HepG2 (cell line): ENCODE results near the gene SFXN5. TPM values are rescaled to one million over a fixed set of nuclear protein-coding genes. Genes with fewer than 3 reads are reported as not detected.

ENCODE experiments used
- ARID5B ChIP-seq: IDR thresholded peaks from 2 replicates; pipeline ENCODE4 v1.4.0; 2020; ENCODE audit warnings: mild to moderate bottlenecking, missing genetic modification reagents
- ERF ChIP-seq: IDR thresholded peaks from 2 replicates; pipeline ENCODE4 v1.6.1; 2018; ENCODE audit warnings: missing biosample characterization, missing genetic modification reagents
- ETS1 ChIP-seq: sonication (generic); formaldehyde crosslinking; IDR thresholded peaks from 2 replicates; pipeline ENCODE4 v1.4.0; 2020; ENCODE audit warnings: missing genetic modification reagents
- FOXA3 ChIP-seq: IDR thresholded peaks from 2 replicates; pipeline ENCODE4 v1.6.1; 2016; ENCODE audit warnings: missing genetic modification reagents, missing compliant biosample characterization
- FOXC1 ChIP-seq: sonication (generic); formaldehyde crosslinking; IDR thresholded peaks from 2 replicates; pipeline ENCODE4 v1.8.0; 2022; ENCODE audit warnings: mild to moderate bottlenecking, missing genetic modification reagents, borderline replicate concordance
- IRF9 ChIP-seq: sonication (generic); formaldehyde crosslinking; IDR thresholded peaks from 2 replicates; pipeline ENCODE4 v1.8.0; 2022; ENCODE audit warnings: missing genetic modification reagents, mild to moderate bottlenecking, borderline replicate concordance
- MXD3 ChIP-seq: IDR thresholded peaks from 2 replicates; pipeline ENCODE4 v1.6.1; 2016; ENCODE audit warnings: mild to moderate bottlenecking, missing biosample characterization, missing genetic modification reagents
- PITX1 ChIP-seq: sonication (generic); formaldehyde crosslinking; IDR thresholded peaks from 2 replicates; pipeline ENCODE4 v1.5.1; 2020; ENCODE audit warnings: mild to moderate bottlenecking, missing genetic modification reagents
- PPARG ChIP-seq: conservative IDR thresholded peaks from 2 replicates; pipeline ENCODE4 v1.6.1; 2016; ENCODE audit warnings: missing biosample characterization, missing genetic modification reagents
- SP140L ChIP-seq: sonication (generic); formaldehyde crosslinking; IDR thresholded peaks from 2 replicates; pipeline ENCODE4 v1.4.0; 2020; ENCODE audit warnings: missing genetic modification reagents, borderline replicate concordance
- THRA ChIP-seq: sonication (generic); formaldehyde crosslinking; IDR thresholded peaks from 2 replicates; pipeline ENCODE4 v1.4.0; 2020; ENCODE audit warnings: missing genetic modification reagents, borderline replicate concordance
- UBTF ChIP-seq: sonication (generic); formaldehyde crosslinking; IDR thresholded peaks from 2 replicates; pipeline ENCODE4 v1.4.0; 2020; ENCODE audit warnings: mild to moderate bottlenecking, missing genetic modification reagents
- YEATS4 ChIP-seq: sonication (generic); formaldehyde crosslinking; IDR thresholded peaks from 2 replicates; pipeline ENCODE4 v1.4.0; 2020; ENCODE audit warnings: missing genetic modification reagents, borderline replicate concordance
- ZBTB8A ChIP-seq: sonication (generic); formaldehyde crosslinking; IDR thresholded peaks from 2 replicates; pipeline ENCODE4 v1.4.0; 2020; ENCODE audit warnings: mild to moderate bottlenecking, low read depth, missing genetic modification reagents, borderline replicate concordance
- ZNF414 ChIP-seq: sonication (generic); formaldehyde crosslinking; IDR thresholded peaks from 2 replicates; pipeline ENCODE4 v1.5.0; 2020; ENCODE audit warnings: missing genetic modification reagents
- ZNF484 ChIP-seq: sonication (generic); formaldehyde crosslinking; IDR thresholded peaks from 2 replicates; pipeline ENCODE4 v1.5.1; 2020; ENCODE audit warnings: mild to moderate bottlenecking, low read depth, missing genetic modification reagents, borderline replicate concordance
- ZSCAN25 ChIP-seq: sonication (generic); formaldehyde crosslinking; IDR thresholded peaks from 2 replicates; pipeline ENCODE4 v1.8.0; 2022; ENCODE audit warnings: mild to moderate bottlenecking, missing genetic modification reagents
- polyA plus RNA-seq, 8 experiments: library from polyadenylated mRNA; depleted of rRNA in 3 of 8; stranded (reverse) in 7 of 8; unstranded in 1 of 8; fragments of >200 nt; fragmentation: Illumina TruSeq in 4 of 8; extraction: Trizol in 4 of 8; gene quantifications; 2 replicates each; pipeline versions ENCODE4 v1.2.1 to v1.2.3, GENCODE V29; 2011 to 2016; ENCODE audit warnings: low read depth in 4 of 8, missing spikeins in 1 of 8, mixed read lengths in 1 of 8; ENCODE audit not compliant: insufficient read depth in 1 of 8
- total RNA-seq, 5 experiments: library from RNA; depleted of rRNA; stranded (reverse); fragments of >200 nt; fragmentation: Illumina TruSeq; extraction: Trizol; gene quantifications; 2 replicates each; pipeline ENCODE4 v1.2.3, GENCODE V29; 2016; ENCODE audit warnings: low read depth in 1 of 5

Gene SFXN5
- total and polyA plus RNA-seq, 2 of the 13 experiments (the other 11 are each of a cell fraction or from before 2014, with no cell fraction given) = 34.9 to 37.4 TPM

- TF ChIP-seq IRF9 (no peak), ARID5B (CRISPR knock-in tag) (peak; percentile 55; the same call in 1 of the 2 replicates), MXD3 (CRISPR knock-in tag) (no peak), YEATS4 (CRISPR knock-in tag) (0 out of 2 replicates have a peak, but pooled peaks have one; percentile 20), ZBTB8A (CRISPR knock-in tag) (no peak), SP140L (CRISPR knock-in tag) (no peak), FOXC1 (peak; percentile 24; the same call in 1 of the 2 replicates), PITX1 (no peak), ETS1 (CRISPR knock-in tag) (no peak), UBTF (CRISPR knock-in tag) (peak; percentile 10; the same call in 1 of the 2 replicates), FOXA3 (peak; percentile 96), ZNF414 (CRISPR knock-in tag) (0 out of 2 replicates have a peak, but pooled peaks have one; percentile 6), ZNF484 (CRISPR knock-in tag) (peak; percentile 54; the same call in 1 of the 2 replicates), PPARG (peak; percentile 68), THRA (CRISPR knock-in tag) (peak; percentile 70; the same call in 1 of the 2 replicates), ERF (no peak), ZSCAN25 (CRISPR knock-in tag) (peak; percentile 16; the same call in 1 of the 2 replicates)
These were observed 50.0 kb downstream of the SFXN5 start (continued) for GRCh38 chr2:73021371-73022010.
